ENCODE measurements around the gene CLEC1B. TPM values are rescaled to one million over a fixed set of nuclear protein-coding genes. Genes with fewer than 3 reads are reported as not detected.
"Not testable (repeated sequence)": the region's sequence is repeated elsewhere in the genome, so short reads cannot be mapped to it uniquely, and the experiment has no call there.

The CLEC1B gene
- total RNA-seq, 1 donor from 2014 or later: not detected

DNA sequence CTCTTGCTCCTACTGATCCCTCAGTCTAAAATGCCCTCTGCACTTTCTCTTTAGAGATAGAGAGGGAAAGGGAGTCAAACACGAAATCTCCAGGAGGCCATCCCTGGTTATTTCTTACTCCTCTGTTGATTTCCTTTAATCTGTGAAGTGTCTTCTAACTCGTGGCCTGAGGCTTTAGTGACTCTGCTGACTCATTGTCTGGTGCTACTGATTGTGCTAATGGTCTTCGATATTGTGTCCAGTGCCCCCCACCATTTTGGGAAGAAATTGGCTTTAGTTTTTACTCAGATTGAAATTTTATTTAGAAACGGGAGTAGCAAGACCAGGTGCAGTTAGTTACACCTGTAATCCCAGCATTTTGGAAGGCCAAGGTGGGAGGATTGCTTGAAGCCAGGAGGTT lies 32.4 kb upstream of the CLEC1B start:
- Histone ChIP-seq H3K4me1 (no peaks in the 10 kb centered on the region), H3K4me3 (no peak overlapping the region), H3K9me3 (no peaks in the 10 kb centered on the region), H3K27ac (no peak overlapping the region), H3K27me3 (no peaks in the 10 kb centered on the region), H3K36me3 (no peaks in the 10 kb centered on the region)
- DNase-seq (ENCODE audit: extremely low spot score in 2 of 2): no peak
- intact Hi-C loops (cut with DNase I): loop anchor here (5.0 kb wide), 1 partner anchor 106 kb away; no protein-coding TSS in a partner anchor
- TF ChIP-seq POLR2AphosphoS5 (IDR thresholded peaks at IDR 0.05; ENCODE audit: insufficient read depth in 1 of 2, low read depth in 1 of 2): no peak
- TF ChIP-seq, protein P1, sequence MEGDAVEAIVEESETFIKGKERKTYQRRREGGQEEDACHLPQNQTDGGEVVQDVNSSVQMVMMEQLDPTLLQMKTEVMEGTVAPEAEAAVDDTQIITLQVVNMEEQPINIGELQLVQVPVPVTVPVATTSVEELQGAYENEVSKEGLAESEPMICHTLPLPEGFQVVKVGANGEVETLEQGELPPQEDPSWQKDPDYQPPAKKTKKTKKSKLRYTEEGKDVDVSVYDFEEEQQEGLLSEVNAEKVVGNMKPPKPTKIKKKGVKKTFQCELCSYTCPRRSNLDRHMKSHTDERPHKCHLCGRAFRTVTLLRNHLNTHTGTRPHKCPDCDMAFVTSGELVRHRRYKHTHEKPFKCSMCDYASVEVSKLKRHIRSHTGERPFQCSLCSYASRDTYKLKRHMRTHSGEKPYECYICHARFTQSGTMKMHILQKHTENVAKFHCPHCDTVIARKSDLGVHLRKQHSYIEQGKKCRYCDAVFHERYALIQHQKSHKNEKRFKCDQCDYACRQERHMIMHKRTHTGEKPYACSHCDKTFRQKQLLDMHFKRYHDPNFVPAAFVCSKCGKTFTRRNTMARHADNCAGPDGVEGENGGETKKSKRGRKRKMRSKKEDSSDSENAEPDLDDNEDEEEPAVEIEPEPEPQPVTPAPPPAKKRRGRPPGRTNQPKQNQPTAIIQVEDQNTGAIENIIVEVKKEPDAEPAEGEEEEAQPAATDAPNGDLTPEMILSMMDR (IDR thresholded peaks at IDR 0.05): no peak
- TF ChIP-seq POLR2A (IDR thresholded peaks at IDR 0.05): no peak

DNA sequence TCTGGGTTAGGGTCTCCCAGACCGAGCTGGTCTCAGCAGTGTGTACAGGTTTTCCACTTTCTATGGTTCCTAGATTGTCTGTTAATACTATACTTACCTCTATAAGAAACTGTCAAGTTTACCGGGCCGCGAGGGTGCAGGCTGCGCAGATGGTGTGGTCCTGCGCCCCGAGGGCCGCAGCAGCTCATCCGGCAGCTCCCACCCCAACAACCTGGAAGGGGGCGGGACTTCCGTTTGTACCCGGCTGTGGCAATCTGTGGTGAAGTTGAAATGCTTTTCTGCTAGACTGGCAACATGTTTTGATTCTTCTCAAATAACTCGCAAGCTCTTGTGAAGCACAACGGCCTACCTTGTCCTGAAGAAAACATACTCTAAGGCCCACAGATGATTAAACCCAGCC lies 31.5 kb upstream of the CLEC1B start, which contains the start of gene CLEC9A:
TSS of gene CLEC9A (plus strand) at position 237 of the 400 bp plus-strand sequence. CDS start 22,006 bp downstream, outside the sequence.
- no peaks in the 10 kb centered on the region for H3K4me1 ChIP-seq
- H3K36me3 ChIP-seq: no peaks in the 10 kb centered on the region
- no peak for DNase-seq (ENCODE audit: extremely low spot score in 2 of 2)
- H3K27ac ChIP-seq: no peak within 1 kb of the TSS
- no peak within 1 kb of the TSS for H3K4me3 ChIP-seq
- intact Hi-C loops (cut with DNase I): loop anchor here (5.0 kb wide), 1 partner anchor 107 kb away; no protein-coding TSS in a partner anchor
- no peaks in the 10 kb centered on the region for H3K9me3 ChIP-seq
- no peaks in the 10 kb centered on the region for H3K27me3 ChIP-seq
- no peak for TF ChIP-seq POLR2A (IDR thresholded peaks at IDR 0.05)
- no peak for TF ChIP-seq POLR2AphosphoS5 (IDR thresholded peaks at IDR 0.05; ENCODE audit: insufficient read depth in 1 of 2, low read depth in 1 of 2)
- TF ChIP-seq, protein P1 (IDR thresholded peaks at IDR 0.05): no peak

DNA sequence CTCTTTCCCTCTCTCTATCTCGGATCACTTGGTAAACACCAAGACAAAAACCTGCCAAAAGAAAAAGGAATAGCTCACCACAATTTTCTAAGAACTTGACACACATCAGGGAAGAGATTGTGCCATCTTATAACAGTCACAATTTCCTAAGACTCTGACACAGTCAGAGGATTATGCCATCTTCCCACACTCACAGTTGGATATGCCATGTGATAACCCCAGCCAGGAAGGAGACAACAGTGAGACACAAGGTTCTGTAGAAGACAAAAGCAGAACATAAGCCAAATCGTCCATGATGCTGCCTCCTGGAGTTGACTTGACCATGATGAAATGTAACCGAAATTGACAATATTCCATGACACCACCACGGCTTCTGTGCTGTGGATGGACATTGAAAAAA lies 28.8 kb upstream of the CLEC1B start:
- intact Hi-C loops (cut with DNase I): no loop called here
- H3K27ac ChIP-seq: no peak overlapping the region

DNA sequence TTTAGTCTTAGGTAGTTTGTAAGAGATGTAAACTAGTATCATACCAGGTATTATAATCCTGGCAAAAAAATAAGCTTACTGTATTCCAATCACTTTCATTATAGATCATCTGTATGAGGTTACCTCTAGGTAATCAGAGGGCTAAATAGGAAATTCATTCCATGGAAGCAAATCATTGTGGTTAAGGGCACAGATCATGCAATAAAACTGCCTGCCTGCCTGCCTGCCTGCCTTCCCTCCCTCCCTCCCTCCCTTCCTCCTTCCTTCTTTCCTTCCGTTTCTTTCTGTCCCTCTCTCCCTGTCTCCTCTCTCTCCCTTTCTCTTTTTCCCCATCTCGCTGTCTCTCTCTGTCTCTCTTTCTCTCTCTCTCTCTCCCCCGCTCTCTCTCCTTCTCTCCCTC lies 28.4 kb upstream of the CLEC1B start:
- no peaks in the 10 kb centered on the region for H3K9me3 ChIP-seq
- intact Hi-C loops (cut with DNase I): no loop called here
- no peaks in the 10 kb centered on the region for H3K4me1 ChIP-seq
- H3K27me3 ChIP-seq: no peaks in the 10 kb centered on the region
- DNase-seq (ENCODE audit: extremely low spot score in 2 of 2): no peak
- H3K27ac ChIP-seq: no peak overlapping the region
- TF ChIP-seq, protein P1 (IDR thresholded peaks at IDR 0.05): no peak
- no peak for TF ChIP-seq POLR2AphosphoS5 (IDR thresholded peaks at IDR 0.05; ENCODE audit: insufficient read depth in 1 of 2, low read depth in 1 of 2)
- H3K4me3 ChIP-seq: no peak overlapping the region
- no peaks in the 10 kb centered on the region for H3K36me3 ChIP-seq

More for the DNA sequence above, 28.8 kb upstream of the CLEC1B start:
- H3K4me3 ChIP-seq: no peak overlapping the region
- H3K36me3 ChIP-seq: no peaks in the 10 kb centered on the region
- TF ChIP-seq POLR2AphosphoS5 (IDR thresholded peaks at IDR 0.05; ENCODE audit: insufficient read depth in 1 of 2, low read depth in 1 of 2) (no peak), POLR2A (IDR thresholded peaks at IDR 0.05) (no peak)
- TF ChIP-seq, protein P1 (IDR thresholded peaks at IDR 0.05): no peak
- no peaks in the 10 kb centered on the region for H3K27me3 ChIP-seq
- H3K9me3 ChIP-seq: no peaks in the 10 kb centered on the region
- H3K4me1 ChIP-seq: no peaks in the 10 kb centered on the region
- DNase-seq (ENCODE audit: extremely low spot score in 2 of 2): no peak

DNA sequence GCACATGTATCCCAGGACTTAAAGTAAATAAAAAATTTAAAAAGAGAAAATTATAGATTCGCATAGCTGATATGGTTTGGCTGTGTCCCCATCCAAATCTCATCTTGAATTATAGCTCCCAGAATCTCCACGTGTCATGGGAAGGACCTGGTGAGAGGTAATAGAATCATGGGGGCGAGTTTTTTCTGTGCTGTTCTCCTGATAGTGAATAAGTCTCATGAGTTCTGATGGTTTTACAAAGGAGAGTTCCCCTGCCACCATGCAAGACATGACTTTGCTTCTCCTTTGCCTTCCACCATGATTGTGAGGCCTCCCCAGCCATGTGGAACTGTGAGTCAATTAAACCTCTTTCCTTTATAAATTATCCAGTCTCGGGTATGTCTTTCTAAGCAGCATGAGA lies 27.7 kb upstream of the CLEC1B start:
- H3K27ac ChIP-seq; H3K4me1 ChIP-seq; DNase-seq (ENCODE audit: extremely low spot score in 2 of 2); H3K36me3 ChIP-seq; H3K27me3 ChIP-seq; intact Hi-C loops (cut with DNase I); H3K9me3 ChIP-seq; H3K4me3 ChIP-seq: not testable (repeated sequence)
